GM10266 (cell line): ENCODE data around the gene DIP2C.

Experiments used
- DNase-seq: peaks from one replicate; pipeline ENCODE4 v3.0.0; 2012; ENCODE audit errors: extremely low spot score
- TF ChIP-seq, protein P1 (sequence below): IDR thresholded peaks from 2 replicates; pipeline ENCODE4 v1.5.1; 2012; ENCODE audit warnings: mild to moderate bottlenecking, low read depth; ENCODE audit not compliant: control insufficient read depth, insufficient read depth; ENCODE audit errors: missing control alignments

Gene DIP2C

DNA sequence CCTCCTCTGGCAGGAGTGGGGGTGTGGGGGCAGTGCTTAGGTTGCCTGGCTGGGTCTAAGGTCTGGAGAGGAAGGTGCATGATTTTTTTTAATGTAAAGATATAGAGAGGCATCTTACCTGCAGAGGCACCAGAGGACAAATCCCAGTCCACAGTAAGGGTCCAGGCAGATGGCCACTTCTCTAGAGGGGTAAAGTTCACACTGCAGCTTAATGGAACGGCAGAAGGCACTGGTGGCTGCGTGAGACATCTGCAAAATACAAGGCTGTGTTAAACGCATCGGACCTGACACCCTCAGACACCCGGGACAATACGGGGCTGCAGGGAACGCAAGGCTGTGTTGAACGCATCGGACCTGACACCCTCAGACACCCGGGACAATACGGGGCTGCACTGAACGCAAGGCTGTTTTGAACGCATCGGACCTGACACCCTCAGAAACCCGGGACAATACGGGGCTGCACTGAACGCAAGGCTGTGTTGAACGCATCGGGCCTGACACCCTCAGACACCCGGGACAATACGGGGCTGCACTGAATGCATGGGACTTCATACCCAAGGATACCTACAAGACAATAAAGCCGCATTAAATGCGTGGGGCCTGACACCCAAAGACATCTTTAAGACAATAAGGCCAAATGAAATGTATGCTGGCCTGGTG lies 348.3 kb downstream of the DIP2C start:
- DNase-seq: no peak
- TF ChIP-seq, protein P1, sequence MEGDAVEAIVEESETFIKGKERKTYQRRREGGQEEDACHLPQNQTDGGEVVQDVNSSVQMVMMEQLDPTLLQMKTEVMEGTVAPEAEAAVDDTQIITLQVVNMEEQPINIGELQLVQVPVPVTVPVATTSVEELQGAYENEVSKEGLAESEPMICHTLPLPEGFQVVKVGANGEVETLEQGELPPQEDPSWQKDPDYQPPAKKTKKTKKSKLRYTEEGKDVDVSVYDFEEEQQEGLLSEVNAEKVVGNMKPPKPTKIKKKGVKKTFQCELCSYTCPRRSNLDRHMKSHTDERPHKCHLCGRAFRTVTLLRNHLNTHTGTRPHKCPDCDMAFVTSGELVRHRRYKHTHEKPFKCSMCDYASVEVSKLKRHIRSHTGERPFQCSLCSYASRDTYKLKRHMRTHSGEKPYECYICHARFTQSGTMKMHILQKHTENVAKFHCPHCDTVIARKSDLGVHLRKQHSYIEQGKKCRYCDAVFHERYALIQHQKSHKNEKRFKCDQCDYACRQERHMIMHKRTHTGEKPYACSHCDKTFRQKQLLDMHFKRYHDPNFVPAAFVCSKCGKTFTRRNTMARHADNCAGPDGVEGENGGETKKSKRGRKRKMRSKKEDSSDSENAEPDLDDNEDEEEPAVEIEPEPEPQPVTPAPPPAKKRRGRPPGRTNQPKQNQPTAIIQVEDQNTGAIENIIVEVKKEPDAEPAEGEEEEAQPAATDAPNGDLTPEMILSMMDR: no peak

DNA sequence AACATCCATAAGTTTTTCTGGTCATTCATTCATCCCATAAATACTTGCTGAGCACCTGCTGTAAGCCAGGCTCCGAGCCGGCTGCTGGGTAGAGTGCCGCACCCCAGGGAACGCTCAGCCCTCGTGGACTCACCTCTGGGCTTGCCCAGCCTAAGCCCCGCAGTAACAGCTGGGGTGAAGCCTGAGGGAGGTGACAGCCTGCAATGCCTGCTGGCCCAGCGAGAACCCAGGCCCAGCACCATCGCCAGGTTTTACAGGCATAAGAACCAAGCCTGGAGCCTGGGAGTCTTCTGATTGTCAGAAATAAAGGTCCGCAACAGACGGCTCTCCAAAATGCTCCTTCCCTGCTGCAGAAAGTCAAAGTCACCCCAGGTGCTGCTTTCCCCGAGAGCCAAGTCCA lies 348.8 kb downstream of the DIP2C start:
- no peak for DNase-seq
- TF ChIP-seq, protein P1: no peak

- TF ChIP-seq, protein P1: no peak
- no peak for DNase-seq
These were observed 350.5 kb downstream of the DIP2C start for GRCh38 chr10:339038-339391.

- TF ChIP-seq, protein P1: no peak
- no peak for DNase-seq
These were observed 351.1 kb downstream of the DIP2C start for GRCh38 chr10:338171-339037.

DNA sequence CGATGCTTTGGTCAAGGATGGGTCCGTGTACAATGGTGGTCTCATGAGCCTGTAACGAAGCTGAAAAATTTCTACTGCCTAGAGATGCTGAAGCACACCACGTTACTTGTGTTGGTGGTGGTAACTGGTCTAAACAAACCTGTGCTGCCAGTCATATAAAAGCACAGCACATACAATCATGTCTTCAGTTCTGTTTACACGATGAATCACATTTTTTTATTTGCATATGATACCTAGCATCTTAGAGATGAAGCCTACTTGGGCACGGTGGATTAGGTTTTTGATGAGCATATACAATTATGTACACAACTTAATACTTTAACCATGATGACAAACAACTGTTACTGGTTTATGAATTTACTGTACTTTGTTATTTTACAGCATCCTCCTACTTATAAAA lies 353.2 kb downstream of the DIP2C start:
- DNase-seq: no peak

DNA sequence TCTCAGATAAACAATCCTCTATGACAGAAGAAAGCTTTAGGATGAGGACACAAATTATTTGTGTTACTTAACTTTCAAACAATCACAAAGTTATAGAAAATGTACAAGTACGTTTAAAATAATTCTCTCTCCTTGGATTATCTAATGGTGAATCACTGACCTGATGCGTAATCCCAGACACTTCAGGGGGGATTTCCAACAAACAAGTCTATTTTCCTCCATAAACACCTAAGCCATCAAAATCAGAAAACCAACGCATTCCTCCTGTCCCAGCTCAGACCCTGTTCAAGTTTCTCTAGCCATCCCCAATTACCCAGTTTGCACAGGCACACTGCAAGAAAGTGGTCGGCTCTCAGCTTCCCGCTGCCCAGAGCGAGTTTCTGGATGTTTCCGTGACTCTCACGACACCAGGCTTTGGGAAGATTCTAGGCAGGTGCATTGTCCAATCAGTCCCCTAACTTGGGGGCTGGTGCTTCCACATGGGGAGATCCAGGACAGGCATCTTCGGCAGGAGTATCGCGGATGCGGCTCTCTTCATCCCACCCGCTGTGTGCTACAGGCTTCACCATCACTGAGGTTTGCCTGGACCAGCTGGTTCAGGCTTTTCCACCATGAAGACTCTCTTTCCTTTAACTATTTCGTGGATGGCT lies 354.2 kb downstream of the DIP2C start:
- no peak for DNase-seq
- TF ChIP-seq, protein P1: no peak

More for the DNA sequence above, 353.2 kb downstream of the DIP2C start:
- TF ChIP-seq, protein P1: no peak

GRCh38 chr10:331186-331585 lies 358.3 kb downstream of the DIP2C start:
- DNase-seq: no peak
- TF ChIP-seq, protein P1: no peak
